Measurements from ENCODE around the gene BGN.

Gene BGN

DNA sequence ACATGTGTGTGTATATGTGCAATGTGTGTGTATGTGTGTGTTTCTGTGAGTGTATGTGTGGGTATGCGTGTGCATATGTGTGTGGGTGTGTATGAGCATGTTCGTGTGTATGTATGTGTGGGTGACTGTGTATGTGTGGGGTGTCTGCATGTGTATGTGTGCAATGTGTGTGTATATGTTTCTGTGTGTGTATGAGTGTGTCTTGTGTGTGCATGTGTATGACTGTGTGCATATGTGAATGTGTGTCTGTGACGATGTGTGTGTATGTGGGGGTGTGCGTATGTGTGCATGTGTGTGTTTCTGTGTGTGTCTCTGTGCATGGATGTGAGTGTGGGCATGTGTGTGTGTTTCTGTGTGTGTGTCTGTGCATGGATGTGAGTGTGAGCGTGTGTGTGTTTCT is 18.5 kb downstream of the BGN start:
- TF ChIP-seq ZFX (IDR thresholded peaks at IDR 0.05; ENCODE audit: borderline replicate concordance) = no peak
- H3K27ac ChIP-seq = no peak overlapping the region

GRCh38 chrX:153514259-153514658 is 19.5 kb downstream of the BGN start:
- H3K27ac ChIP-seq = no peak overlapping the region
- TF ChIP-seq CTCF (IDR thresholded peaks at IDR 0.05) (no peak), ZFX (IDR thresholded peaks at IDR 0.05; ENCODE audit: borderline replicate concordance) (no peak)

DNA sequence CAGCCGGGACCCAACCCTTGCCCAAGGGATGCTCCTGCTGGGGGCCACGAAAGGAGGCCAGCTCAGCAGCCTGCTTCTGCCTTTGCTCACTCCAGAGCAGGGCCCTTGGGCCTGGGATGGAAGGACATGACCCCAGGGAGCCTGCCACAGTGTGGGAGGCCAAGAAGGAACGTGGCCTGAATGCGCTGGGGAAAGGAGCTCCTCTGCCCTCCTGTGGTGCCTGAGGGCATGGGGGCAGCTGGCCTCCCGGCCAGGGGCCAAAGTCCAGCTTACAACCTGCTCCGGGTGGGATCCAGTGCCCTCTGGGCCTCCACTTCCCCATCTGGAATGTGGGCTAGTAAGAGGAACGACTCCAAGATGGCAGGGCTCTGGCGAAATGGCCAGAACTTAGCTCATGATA is 20.7 kb downstream of the BGN start:
- no peak overlapping the region for H3K27ac ChIP-seq
- TF ChIP-seq CTCF (IDR thresholded peaks at IDR 0.05) (no peak), ZFX (IDR thresholded peaks at IDR 0.05; ENCODE audit: borderline replicate concordance) (no peak)

- no peak for TF ChIP-seq CTCF (IDR thresholded peaks at IDR 0.05)
- no peak for TF ChIP-seq ZFX (IDR thresholded peaks at IDR 0.05; ENCODE audit: borderline replicate concordance)
- H3K27ac ChIP-seq = no peak overlapping the region
Measured at GRCh38 chrX:153516073-153516472, 21.3 kb downstream of the BGN start.

GRCh38 chrX:153517423-153517822 is 22.6 kb downstream of the BGN start, which contains the start of gene ATP2B3:
ATP2B3 (plus strand) TSS chrX:153517642; CDS start chrX:153536248, 18,606 bp downstream.
- no peak for TF ChIP-seq ZFX (IDR thresholded peaks at IDR 0.05; ENCODE audit: borderline replicate concordance)
- TF ChIP-seq CTCF (IDR thresholded peaks at IDR 0.05) = no peak
- H3K27ac ChIP-seq = no peak within 1 kb of the TSS

GRCh38 chrX:153517946-153518834 is 23.4 kb downstream of the BGN start:
- H3K27ac ChIP-seq = no peak overlapping the region

DNA sequence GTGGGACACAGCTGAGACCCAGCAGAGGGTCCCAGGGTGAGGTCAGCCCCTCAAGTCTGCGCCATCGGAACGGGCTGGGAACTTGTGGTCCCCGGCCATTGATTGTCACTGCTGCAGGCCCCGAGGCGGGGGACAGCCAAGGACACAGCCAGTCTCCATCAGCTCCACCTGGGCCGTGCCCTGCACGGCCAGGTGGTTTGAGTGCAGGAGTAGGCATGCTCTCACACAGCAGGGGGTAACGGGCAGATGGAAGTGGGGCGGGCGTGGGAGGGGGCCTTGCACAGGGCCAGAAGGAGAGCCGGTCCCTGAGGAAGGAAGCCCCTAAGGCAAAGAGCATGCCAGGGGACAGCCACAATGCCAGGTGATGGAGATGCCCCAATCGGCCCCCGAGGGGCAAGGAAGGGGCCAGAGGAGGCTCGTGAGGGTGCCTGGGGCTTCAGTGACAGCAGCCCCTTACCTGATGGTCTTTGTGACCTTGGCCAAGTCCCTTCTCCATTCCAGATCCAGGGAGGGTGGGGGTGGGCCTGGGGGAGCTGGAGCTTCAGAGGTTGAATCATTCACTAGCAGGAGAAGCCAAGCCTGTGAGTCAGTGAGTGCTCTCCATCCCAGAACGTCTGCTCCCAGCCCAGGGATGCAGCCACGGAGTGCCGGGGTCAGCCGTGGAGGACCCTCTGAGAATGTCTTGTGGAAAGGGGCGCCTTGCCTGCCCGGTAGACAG is 24.9 kb downstream of the BGN start:
- H3K27ac ChIP-seq = no peak overlapping the region
- no peak for TF ChIP-seq ZFX (IDR thresholded peaks at IDR 0.05; ENCODE audit: borderline replicate concordance)
- no peak for TF ChIP-seq CTCF (IDR thresholded peaks at IDR 0.05)

More at GRCh38 chrX:153517946-153518834, 23.4 kb downstream of the BGN start:
- TF ChIP-seq ZFX (IDR thresholded peaks at IDR 0.05; ENCODE audit: borderline replicate concordance) (no peak), CTCF (IDR thresholded peaks at IDR 0.05) (no peak)
